Measurements from ENCODE around the gene ZBP1.

Gene ZBP1

GRCh38 chr20:57658447-57658832 is 38.2 kb upstream of the ZBP1 start:
- DNase-seq, result no peak

DNA sequence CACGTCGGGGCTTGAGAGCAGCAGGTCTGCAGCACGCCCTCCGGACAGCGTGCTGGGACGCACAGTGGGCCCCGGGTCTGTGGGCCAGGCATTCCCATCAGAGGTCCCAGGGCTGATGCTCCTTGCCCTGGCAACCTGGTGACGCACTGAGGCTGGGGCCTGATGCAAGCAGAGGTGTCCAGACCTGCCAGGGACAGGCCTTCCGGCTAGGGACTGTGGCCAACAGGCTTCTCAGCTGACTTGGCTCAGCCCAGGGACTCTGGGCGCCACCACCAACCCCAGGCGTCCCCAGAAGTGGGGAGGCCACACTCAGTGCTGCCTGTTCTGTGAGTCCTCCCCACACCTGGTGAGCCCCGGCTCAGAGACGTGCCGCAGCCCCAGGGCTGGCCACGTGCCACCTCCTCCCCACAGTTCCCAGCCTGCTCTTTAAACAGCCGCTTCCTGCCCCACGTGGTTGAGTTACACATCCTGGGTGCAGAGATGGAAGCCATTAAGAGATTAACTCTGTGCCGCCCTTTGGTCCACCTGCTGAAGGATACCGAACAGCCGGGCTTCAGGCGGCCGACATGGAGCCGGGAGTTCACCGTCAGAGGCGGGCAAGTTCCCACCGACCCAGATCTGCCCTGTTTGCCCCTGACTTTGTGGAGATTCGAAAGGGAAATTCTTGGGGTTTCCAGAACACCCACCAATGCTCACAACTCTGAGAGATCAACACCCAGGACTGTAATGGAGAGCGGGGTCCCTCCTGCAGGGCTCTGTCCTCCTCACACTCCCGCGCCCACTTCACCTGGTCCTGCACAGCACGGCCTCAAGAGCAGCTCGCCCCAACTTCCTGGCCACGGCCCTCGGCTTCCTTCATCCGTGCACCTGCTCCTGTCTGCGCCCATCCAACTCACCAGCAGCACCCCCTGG is 37.6 kb upstream of the ZBP1 start:
- DNase-seq, result no peak

GRCh38 chr20:57656821-57657534 is 36.8 kb upstream of the ZBP1 start:
- DNase-seq, result no peak

DNA sequence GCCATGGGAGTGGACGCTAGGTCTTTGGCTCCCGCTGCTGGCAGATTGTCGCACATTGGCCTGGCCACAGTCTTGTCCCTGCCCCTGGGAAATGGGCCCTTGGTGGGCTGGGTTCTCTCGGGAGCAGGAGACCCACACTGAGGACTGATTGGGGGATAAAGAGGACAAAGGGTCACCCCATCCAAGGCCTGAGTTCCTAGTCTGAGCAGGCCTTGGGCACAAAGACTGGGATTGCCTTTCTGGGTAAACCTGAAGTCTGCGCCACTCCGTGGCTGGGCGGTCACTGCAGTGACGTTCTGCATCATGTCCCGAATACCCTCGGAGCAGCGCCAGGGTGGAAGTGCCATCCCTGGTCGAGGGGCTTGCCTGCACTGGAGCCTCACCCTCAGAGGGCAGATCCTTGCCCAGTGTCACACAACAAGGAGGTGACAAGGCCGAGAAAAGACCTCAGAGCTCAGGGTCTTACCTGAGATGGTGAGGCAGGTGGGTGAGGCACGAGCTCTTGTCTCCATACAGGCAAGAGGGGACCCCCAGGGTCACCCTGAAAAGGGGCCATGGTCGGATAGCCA is 36.1 kb upstream of the ZBP1 start:
- no peak for DNase-seq

DNA sequence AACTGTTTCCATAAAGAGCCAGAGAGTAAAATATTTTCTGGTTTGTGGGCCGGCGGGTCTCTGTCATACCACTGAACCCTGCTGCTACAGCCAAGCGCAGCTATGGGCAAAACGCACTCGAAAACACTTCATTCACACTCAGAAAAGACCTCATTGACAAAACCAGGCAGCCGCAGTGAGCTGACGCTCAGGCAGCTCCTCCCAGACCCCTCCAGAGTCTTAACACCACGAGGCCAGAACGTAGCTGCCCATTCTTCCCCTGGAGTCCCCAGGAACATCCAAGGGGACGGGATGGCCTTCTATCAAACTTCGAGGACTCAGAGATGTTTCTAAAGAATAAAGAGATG is 35.6 kb upstream of the ZBP1 start:
- DNase-seq, result no peak

- DNase-seq, result no peak
Observed at GRCh38 chr20:57654998-57655808, 35.0 kb upstream of the ZBP1 start.

- DNase-seq, result no peak
Observed at GRCh38 chr20:57654363-57654997, 34.3 kb upstream of the ZBP1 start.

DNA sequence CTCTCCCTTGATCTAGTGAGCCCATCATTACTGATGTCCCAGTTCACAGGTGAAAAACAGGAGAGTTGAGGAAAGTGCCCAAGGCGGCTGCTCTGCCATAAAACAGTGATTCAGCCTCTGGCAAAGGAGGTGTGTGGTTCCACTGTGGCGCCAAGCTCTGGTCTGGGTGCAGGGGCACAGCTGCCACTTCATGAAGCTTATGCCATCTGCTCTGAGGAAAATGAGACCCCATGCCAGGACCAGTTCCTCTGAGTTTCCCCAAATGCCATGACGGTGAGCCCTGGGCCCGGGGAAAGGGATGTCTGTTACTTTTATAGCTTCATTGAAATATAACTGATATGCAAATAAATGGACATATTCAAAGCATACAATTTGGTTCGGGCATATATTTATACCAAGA is 33.7 kb upstream of the ZBP1 start:
- DNase-seq, result no peak

GRCh38 chr20:57653546-57653900 is 33.3 kb upstream of the ZBP1 start:
- no peak for DNase-seq

GRCh38 chr20:57652606-57653545 is 32.6 kb upstream of the ZBP1 start:
- no peak for DNase-seq

DNA sequence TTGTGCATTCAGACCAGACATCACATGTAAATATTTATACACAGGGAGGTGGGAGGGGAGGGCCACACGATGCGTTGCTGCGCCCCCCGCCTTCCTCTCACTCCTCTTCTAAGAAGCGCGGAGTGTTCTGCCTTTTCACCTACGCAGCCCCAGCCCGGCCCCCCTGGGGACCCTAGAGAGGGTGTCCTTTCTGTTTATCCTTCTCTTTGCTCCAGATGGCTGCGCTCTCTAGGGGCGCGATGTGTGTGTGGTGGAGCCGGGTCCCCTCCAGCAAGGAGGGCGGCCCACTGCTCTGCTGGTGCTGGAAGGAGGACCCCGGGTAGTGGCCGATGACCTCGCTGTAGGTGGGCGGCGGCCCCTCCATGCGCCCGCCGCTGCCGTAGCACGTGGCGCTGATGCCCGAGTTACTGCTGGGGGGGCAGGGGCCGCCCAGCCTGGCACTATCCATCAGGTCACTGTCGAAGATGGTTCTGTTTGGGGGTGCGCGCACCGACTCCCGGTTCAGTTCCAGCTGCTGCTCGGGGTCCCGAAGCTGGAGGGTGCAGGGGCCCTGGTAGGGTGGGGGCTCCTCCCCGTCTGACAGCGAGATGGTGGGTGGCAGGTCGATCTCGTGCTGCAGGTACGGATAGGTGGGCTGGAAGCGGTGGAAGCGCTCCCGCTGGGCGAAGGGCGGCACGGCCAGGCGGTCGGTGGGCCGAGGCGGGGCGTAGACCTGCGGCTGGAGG is 31.8 kb upstream of the ZBP1 start:
- no peak for DNase-seq

DNA sequence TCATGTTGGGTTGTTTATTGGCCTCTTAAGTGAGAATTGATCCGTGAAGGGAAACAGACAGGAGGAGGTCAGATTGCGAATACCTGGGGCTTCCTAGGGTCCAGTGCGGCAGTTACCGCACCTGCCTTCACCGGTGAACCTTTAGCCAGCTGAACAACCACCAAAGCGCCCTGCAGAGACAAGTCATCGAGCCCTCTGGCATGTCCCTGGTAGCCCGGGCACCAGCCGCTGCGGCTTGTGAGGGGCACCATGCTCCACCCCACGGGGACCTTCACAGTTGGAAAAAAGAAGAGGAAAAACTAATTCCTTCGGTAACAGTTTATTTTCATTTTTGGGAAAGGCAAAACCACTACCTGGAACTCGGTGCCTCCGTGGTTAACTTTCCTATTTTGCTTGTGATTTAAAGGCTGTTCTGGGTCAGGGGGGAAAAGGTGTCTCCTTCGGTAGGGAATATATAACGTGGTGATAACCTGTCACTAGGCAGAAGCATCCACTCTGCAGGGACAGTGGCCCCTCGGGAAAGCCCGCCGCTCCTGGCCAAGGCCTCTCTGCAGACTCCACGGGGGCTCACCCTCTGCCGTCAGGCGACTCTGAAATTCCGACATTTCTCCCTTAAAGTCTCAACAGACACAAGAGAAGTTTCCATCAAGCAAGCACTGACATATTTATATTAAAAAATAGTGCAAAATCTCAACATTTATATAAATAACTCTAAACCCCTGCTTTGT is 30.7 kb upstream of the ZBP1 start:
- no peak for DNase-seq

- DNase-seq, result no peak
Observed at GRCh38 chr20:57650266-57650665, 30.0 kb upstream of the ZBP1 start.

DNA sequence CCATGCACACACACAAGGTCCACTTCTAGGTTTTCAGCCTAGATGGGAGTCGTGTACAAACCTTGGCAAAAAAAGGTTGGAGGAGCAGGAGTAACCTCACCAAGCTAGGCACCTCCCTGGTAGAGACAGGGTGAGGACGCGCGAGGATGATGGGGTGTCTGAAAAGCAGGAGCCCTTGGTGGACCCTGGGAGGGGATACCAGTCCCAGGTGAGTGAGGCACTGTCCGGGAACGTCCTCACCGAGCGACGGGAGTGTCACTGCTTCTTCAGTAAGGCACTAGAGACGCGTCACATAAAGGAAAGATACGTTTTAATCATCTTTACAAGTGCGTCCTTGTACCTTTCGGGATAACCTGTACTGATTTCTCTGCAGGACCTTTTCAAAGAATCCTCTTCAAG is 29.4 kb upstream of the ZBP1 start:
- DNase-seq, result no peak

DNA sequence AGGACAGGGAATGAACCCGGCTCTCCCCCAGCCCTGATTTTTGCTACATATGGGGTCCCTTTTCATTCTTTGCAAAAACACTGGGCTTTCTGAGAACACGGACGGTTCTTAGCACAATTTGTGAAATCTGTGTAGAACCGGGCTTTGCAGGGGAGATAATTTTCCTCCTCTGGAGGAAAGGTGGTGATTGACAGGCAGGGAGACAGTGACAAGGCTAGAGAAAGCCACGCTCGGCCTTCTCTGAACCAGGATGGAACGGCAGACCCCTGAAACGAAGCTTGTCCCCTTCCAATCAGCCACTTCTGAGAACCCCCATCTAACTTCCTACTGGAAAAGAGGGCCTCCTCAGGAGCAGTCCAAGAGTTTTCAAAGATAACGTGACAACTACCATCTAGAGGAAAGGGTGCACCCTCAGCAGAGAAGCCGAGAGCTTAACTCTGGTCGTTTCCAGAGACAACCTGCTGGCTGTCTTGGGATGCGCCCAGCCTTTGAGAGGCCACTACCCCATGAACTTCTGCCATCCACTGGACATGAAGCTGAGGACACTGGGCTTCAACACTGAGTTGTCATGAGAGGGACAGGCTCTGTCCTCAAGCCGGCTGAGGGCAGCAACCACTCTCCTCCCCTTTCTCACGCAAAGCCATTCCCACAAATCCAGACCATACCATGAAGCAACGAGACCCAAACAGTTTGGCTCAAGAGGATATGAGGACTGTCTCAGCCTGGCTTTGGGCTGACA is 28.8 kb upstream of the ZBP1 start:
- DNase-seq, result no peak

DNA sequence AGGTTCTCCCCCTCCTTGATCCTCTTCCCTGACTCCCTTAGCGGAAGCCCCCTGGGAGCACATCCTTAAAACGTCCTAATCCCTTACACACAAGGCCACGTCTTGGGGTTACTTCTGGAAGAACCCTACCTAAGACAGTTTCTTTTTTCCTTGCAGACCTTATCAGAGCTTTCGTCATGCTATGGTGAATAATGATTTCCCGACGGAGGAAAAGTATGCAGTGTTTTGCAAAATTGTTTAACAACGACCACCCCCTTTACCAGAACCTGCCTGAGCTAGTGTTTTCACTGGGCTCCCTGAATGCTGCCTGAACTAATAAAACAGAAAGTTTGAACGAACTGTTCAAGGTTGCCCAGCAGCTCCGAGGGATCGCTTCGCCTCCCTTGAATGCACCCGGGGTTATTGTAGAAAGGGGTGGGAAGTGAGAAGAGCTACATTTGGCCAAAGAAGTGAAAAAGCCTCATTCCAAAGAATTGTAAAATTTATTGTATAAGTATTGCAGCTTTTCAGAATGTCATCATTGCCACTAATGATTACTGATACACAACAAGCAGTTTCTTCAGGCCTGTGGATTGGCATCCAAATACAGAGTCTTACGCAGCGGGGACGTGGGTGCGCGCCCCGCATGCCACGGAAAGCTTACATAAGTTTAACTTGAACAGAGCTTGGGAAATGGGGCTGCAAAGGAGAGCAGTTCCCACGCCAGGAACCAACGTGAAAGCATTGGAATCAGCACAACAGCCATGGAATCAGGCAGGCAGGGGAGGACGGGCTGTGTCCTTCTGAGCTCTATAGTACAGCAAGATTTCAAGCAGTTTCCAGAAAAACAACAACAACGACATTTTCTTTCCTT is 27.9 kb upstream of the ZBP1 start:
- DNase-seq, result no peak

GRCh38 chr20:57647006-57647932 is 27.0 kb upstream of the ZBP1 start:
- no peak for DNase-seq

DNA sequence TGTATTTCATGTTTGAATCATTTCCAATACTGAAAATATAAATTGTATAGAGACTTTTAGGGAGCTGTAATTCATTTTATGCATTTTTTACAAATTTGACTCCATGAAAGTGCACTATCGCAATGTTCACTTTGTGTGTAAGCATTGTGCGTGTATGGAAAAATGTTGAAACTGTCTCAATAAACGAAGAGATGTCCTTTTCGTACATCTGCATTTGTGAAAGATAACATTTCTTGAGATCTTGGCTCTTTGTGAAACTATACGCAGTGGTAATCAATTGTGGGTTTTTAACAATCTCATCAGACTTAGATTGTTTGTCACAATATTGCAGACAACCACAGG is 18.6 kb upstream of the ZBP1 start:
- DNase-seq, result no peak

Data from NCI-H187 treated with DMSO at 0.1 percent for 48 hours (cell line).